NCI-H2227 treated with DMSO at 0.1 percent for 48 hours (cell line): ENCODE results near the gene CDKL4.
"Not testable (repeated sequence)": the region's sequence is repeated elsewhere in the genome, so short reads cannot be mapped to it uniquely, and the experiment has no call there.

ENCODE experiments used
- DNase-seq: peaks from one replicate; lab custom pipeline; 2025; lab: John Stamatoyannopoulos, UW

The CDKL4 gene

DNA sequence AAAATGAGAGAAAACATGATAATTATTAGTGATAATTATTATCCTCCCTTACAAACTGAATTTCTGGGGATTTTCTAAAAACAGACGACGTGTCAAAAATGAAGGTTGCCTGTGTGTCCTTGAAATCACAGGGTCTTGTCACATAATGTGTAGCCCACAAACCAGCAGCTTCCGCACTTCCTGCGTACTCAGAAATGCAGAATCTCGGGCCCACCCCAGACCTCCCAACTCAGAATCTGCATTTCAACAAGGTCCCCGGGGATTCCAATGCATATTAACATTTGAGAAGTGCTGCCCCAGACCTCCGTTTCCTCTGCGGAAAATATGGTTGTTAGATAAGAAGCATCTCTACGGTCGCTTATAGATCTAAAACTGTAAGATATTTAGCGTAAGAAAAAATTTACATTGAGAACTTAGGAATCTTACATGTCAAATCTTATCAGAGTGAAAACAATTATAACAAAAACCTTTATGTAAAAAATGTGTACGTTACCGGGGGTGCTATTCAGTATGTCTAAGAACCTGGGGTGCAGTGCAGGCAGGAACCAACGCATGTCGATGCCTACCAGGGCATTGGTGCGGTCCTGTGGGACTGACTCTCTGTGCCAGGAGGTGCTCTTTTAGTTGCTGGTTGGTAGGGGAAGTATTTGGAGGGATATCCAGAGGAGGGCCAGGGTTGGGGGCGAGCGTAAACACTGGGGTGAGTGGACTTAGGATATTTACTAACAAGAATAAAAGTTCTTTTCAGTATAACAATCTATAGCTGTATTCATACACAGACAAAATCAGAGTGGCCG is 15.2 kb downstream of the CDKL4 start:
- no peak for DNase-seq

- DNase-seq = peak; percentile 79
Observed at GRCh38 chr2:39227628-39228412, 15.9 kb downstream of the CDKL4 start.

- no peak for DNase-seq
Observed at GRCh38 chr2:39225567-39225966, 18.2 kb downstream of the CDKL4 start.

DNA sequence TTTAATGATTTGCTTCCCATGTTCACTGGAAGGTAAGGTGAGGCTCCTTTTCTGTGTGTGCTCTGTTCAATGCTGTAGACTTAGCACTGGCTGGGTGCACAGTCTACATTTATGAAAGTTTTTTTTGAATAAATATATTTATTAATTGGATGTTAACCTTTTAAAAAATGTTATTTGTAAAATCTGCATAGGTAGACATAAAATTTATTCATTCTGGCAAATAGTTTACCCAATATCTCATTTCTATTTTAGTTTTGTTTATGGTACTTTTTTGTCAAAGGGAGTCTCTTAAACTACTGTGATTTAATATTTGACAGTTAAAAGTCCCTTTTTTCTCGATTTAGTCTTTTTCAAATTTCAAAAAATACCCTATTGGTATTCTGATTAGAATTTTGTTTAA is 19.9 kb downstream of the CDKL4 start:
- no peak for DNase-seq

- no peak for DNase-seq
Observed at GRCh38 chr2:39221459-39221858, 22.3 kb downstream of the CDKL4 start.

DNA sequence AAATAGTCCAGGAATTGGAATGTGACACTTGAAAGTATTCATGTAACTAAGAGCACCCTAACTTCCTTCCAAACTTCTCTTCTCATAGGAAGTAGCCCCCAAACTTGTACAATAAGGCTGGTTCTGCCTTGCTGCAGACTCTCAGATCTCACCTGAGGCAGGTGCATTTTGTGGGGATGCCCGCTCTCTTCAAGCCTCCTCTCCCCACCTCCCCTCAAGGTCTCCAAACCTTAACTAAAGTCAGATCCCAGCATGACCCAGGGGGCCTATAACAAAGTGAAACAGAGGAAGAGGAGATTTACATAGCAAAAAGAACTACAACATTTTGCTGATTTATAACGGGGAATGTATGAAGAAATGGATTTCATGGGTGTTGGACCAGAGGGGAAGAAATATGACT is 23.6 kb downstream of the CDKL4 start:
- no peak for DNase-seq

GRCh38 chr2:39218391-39218790 is 25.4 kb downstream of the CDKL4 start:
- DNase-seq = no peak

DNA sequence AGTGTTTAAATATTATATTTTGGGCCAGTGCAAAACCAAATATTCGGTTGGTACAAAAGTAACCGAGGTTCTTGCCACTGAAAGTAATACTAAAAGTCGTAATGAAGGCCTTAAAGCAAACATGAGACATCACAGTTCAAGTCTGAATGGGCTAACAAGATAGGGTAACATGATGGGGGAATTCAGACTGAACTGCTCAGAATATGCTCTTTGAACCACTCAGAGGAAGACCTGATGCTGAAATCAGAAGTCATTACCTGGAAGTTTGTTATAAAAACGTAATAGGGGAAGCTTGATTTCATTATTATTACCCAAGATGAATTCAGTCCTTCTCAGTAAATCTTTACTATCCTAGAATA is 26.6 kb downstream of the CDKL4 start:
- no peak for DNase-seq

GRCh38 chr2:39216346-39217191 is 27.2 kb downstream of the CDKL4 start:
- DNase-seq = no peak

GRCh38 chr2:39215545-39215944 is 28.2 kb downstream of the CDKL4 start:
- DNase-seq = no peak

- no peak for DNase-seq
Observed at GRCh38 chr2:39213015-39213414, 30.8 kb downstream of the CDKL4 start.

DNA sequence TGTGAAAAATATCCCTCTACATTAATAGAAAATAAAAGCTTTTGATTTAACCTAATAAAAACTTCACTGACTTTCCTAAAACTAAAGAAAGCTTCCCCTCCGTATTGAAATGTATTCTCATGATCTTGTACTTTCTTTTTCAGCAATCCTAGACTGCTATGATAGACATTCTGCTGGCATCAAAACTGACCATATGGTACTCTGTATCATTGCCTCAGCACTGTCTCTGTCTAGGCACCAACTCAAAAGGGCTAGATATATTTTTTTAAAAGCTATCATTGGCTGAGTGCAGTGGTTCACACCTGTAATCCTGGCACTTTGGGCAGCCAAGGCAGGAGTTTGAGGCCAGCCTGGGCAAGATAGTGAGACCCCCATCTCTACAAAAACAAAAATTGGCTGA is 32.9 kb downstream of the CDKL4 start:
- DNase-seq = no peak

DNA sequence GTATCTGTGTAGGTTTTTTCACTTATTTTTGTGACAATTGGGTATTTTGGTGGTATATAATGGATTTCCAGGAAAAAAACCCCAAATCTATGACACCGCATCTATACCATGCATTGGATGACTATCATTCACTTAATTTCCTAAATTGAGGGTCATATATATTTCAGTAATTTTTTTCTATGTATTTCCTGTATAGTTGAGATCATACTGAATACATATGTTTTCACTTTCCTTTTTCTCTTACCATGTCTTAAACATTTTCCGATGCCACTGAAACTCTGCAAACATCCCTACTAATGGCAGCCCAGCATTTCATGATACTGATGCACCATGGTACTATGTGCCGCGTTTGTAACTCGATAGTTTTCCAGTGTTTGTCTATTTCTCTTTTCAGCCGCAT is 40.4 kb downstream of the CDKL4 start:
- no peak for DNase-seq

DNA sequence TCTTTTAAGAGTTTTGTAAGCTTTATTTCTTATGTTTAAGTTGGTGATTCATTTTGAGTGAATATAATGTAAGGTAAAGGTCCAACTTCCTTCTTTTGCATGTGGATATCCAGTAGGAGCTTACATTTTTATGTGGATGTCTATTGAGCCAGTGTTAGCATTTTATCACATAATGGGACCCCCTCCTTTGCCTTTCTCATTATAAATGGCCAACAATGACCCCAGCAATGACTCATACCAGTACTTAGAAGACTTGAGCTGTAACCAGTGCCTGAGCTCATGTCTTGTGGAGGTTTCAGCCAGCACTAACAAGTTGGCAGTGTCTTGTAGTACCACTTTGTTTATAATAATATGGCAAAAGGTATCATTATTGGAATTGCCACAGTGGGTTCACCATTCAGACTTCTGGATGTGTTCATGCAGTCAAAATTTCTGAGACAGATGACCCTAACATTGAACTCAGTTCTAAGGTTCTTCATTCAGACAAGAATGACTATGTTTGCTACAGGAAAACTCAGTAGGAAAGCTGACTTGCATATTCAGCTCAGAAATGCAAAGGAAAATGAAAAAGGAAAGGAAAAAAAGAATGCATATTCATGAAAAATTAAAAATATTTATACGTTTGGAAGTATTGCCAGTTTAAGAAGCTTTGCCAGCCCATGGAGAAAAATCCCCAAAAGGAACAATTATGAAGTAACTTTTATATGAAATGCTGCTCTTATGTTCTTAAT is 41.0 kb downstream of the CDKL4 start:
- peak; percentile 95 for DNase-seq

DNA sequence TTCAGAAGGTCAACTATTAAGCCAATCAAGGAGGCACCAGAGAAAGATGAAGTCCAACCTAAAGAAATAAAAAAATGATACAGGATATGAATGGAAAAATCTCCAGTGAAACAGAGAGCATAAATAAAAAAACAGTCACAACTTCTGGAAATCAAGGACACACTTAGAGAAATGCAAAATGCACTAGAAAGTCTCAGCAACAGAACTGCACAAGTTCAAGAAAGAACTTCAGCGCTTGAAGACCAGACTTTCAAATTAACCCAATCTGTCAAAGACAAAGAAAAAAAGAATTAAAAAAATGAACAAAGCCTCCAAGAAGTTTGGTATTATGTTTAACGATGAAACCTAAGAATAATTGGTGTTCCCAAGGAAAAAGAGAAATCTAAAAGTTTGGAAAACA is 46.8 kb downstream of the CDKL4 start:
- DNase-seq = not testable (repeated sequence)

DNA sequence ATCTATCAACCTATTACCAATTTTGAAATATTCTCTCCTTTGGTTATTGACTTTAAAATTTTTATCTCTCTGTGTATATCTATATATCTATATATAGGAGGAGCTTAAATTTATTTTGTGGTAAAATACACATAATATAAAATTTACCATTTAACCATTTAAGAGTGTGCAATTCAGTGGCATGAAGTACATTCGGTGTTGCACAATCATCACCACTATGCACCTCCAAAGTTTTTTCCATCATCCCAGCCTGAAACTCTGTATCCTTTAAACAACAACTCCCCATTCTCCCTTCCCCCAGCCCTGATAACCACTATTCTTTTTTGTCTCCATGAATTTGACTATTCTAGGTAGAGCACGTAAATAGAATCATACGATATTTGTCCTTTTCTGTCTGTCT is 49.1 kb downstream of the CDKL4 start:
- DNase-seq = no peak

GRCh38 chr2:39188960-39189494 is 54.7 kb downstream of the CDKL4 start:
- DNase-seq = no peak

GRCh38 chr2:39183673-39184072 is 60.1 kb downstream of the CDKL4 start:
- no peak for DNase-seq

DNA sequence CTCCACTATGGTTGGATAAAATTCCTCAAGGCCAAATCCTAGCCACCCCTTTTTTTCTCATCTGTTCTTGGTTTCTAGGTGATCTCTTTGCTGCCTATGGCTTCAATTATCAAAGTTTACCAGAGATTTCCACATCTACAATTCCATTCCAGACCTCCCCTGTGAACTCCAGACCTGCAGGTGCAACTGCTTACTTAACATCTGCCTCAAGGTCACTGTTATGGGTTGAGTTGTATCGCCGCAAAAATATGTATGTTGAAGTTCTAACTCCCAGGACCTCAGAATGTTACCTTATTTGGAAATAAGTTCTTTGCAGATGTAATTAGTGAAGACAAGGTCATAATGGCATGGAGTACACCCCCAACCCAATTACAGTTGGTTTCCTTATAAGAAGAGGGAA is 62.5 kb downstream of the CDKL4 start:
- no peak for DNase-seq

DNA sequence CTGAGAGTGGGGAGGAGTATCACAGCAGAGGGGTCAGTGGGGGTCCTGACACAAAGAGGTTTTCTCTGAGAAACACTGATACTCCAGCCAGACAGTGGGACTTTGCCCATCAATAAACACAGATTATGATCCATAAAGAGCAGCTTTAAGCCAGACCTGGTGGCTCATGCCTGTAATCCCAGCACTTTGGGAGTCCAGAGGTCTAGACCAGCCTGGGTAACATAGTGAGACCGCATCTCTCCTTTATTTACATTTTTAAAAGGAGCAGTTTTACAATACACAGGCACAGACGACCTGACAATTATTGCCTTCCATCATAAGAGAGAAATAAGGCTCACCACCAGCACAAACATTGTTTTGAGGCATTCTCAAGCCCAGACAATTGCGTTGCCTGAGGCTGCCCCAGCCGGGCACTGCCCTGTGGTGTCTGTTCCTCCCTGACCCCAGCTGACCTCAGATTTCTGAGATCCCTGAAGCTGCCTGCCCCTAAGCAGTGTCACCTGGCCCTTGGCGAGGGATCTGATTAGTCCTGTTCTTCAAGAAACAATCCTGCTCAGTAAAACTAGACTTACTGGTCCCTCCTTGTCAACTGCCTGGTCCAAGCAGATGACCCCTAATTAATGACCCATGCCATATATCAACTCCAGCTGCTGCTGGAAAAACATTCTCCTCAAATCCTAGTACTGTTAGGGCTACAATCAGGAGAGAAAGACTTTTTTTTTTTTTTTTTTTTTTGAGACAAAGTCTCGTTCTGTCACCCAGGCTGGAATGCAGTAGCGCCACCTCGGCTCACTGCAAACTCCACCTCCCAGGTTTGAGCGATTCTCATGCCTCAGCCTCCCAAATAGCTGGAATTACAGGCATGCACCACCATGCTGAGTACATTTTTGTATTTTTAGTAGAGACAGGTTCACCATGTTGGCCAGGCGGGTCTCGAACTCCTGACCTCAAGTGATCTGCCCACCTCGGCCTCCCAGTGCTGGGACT is 63.5 kb downstream of the CDKL4 start:
- no peak for DNase-seq
